GM12891 (cell line): ENCODE results near the gene RPA4. TPM values are rescaled to one million over a fixed set of nuclear protein-coding genes. Genes with fewer than 3 reads are reported as not detected.
A peak's percentile ranks its signal among the peaks of the same experiment; 100 is the strongest.
"Not testable (repeated sequence)": the region's sequence is repeated elsewhere in the genome, so short reads cannot be mapped to it uniquely, and the experiment has no call there.

Experiments used
- DNase-seq: peaks from one replicate; pipeline ENCODE4 v3.0.0; 2011; ENCODE audit warnings: low spot score; ENCODE audit not compliant: insufficient read length
- FAIRE-seq: peaks from 2 replicates; lab custom pipeline; 2011; peaks lifted over from hg19 to GRCh38; lab: Jason Lieb, UNC
- PAX5 ChIP-seq: IDR thresholded peaks from 2 replicates; pipeline ENCODE4 v1.6.1; 2011; ENCODE audit warnings: low read length, moderate library complexity, mild to moderate bottlenecking; ENCODE audit not compliant: insufficient read depth, severe bottlenecking
- POLR2A ChIP-seq: IDR thresholded peaks from 2 replicates; pipeline ENCODE4 v1.6.1; 2011; ENCODE audit warnings: low read depth, low read length, control low read depth
- POLR2AphosphoS5 ChIP-seq: IDR thresholded peaks from 2 replicates; pipeline ENCODE4 v1.6.1; 2011; ENCODE audit warnings: low read depth, low read length, control low read depth
- POU2F2 ChIP-seq: IDR thresholded peaks from 2 replicates; pipeline ENCODE4 v1.6.1; 2011; ENCODE audit warnings: low read depth, mild to moderate bottlenecking, control low read depth, low read length, moderate library complexity
- SPI1 ChIP-seq: IDR thresholded peaks from 2 replicates; pipeline ENCODE4 v1.6.1; 2011; ENCODE audit warnings: low read depth, low read length, control low read depth
- TAF1 ChIP-seq: IDR thresholded peaks from 2 replicates; pipeline ENCODE4 v1.6.1; 2011; ENCODE audit warnings: low read depth, low read length, control low read depth
- polyA plus RNA-seq: library from polyadenylated mRNA; unstranded; fragments of >200 nt; gene quantifications from one replicate; pipeline ENCODE4 v1.2.1, GENCODE V29; 2012; ENCODE audit warnings: low read depth, missing spikeins, inconsistent platforms; ENCODE audit not compliant: missing spikeins

Gene RPA4
- polyA plus RNA-seq = not detected

DNA sequence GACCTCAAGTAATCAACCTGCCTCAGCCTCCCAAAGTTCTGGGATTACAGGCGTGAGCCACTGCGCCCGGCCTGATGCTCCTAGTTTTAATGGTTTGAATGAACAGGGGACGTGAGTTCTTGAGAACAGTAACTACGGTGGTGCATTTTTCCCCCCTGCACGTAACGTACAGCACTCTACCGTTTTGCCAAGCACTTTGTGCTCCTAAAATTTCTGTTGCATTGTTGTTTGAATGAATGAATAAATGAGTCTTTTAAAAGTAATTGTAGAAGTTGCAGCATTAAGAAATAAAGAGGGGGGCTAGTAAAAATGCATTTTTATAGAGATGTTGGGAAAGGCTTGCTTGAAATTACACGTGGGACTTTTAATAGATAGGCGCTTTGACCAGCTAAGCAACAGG, at the start of gene RPA4:
Gene RPA4, plus strand, starts transcription at position 301 of the 400 bp plus-strand sequence. CDS start 403 bp downstream, outside the sequence.
- no peak for DNase-seq
- TF ChIP-seq PAX5 (no peak), TAF1 (no peak), SPI1 (no peak), POU2F2 (no peak), POLR2AphosphoS5 (no peak), POLR2A (no peak)
- no peak for FAIRE-seq

- TF ChIP-seq POLR2A (no peak), TAF1 (no peak), SPI1 (no peak), POU2F2 (no peak), POLR2AphosphoS5 (no peak), PAX5 (no peak)
- DNase-seq (no peak), FAIRE-seq (no peak)
These were observed 49.6 kb upstream of the RPA4 start for GRCh38 chrX:96834137-96834536.

- DNase-seq (no peak), FAIRE-seq (peak; percentile 94)
- TF ChIP-seq PAX5 = peak; percentile 86
- peak; percentile 43; the same call in 1 of the 2 replicates for TF ChIP-seq POU2F2
- no peak for TF ChIP-seq TAF1
- no peak for TF ChIP-seq POLR2AphosphoS5
These were observed 47.9 kb upstream of the RPA4 start for GRCh38 chrX:96835660-96836289.

- no peak for TF ChIP-seq POU2F2
- no peak for TF ChIP-seq SPI1
- no peak for TF ChIP-seq TAF1
- TF ChIP-seq POLR2A = no peak
- TF ChIP-seq PAX5 = no peak
- no peak for TF ChIP-seq POLR2AphosphoS5
- no peak for DNase-seq
- FAIRE-seq = no peak
These were observed 45.9 kb upstream of the RPA4 start for GRCh38 chrX:96837808-96838207.

- TF ChIP-seq POU2F2 (no peak), PAX5 (no peak), POLR2AphosphoS5 (no peak), POLR2A (no peak), TAF1 (no peak), SPI1 (no peak)
- FAIRE-seq (no peak), DNase-seq (no peak)
These were observed 45.2 kb upstream of the RPA4 start for GRCh38 chrX:96838537-96838936.

- TF ChIP-seq POLR2A (no peak), POLR2AphosphoS5 (no peak), SPI1 (no peak), POU2F2 (no peak), TAF1 (no peak), PAX5 (no peak)
- DNase-seq = no peak
- FAIRE-seq = no peak
These were observed 42.4 kb upstream of the RPA4 start for GRCh38 chrX:96841325-96841724.

DNA sequence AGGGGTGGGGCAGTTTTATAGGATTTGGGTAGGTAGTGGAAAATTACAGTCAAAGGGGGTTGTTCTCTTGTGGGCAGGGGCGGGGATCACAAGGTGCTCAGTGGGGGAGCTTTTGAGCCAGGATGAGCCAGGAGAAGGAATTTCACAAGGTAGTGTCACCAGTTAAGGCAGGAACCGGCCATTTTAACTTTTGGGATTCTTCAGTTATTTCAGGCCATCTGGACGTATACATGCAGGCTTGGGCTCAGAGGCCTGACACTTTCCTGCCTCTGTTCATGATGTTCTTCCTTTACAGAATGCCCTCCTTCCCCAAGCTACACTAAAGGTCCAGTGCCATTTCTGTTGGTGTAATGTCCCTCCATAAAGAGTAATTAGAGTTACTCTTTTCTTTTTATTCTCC, 41.8 kb upstream of the RPA4 start:
- DNase-seq, FAIRE-seq: not testable (repeated sequence)

DNA sequence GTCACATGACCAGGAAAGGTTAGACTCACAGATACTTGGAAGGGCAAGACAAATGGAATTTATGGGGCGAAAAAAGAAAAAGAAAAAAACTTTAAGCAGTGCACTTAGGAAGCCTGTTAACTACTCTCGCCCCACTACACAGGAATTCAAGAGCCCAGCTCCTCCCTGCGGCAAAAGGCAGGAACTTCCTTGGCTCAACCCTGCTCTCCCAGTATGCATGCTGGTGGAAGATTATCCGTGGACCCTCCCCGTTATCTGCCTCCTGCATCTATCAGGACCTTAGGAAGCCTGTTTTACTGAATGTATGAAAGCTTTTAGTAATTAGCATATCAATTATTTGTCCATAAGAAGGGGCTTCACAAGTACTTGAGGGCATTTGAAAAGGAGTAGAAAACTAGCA, 40.1 kb upstream of the RPA4 start:
- TF ChIP-seq POU2F2 (no peak), POLR2AphosphoS5 (no peak), TAF1 (no peak), SPI1 (no peak)
- no peak for FAIRE-seq
- no peak for DNase-seq

DNA sequence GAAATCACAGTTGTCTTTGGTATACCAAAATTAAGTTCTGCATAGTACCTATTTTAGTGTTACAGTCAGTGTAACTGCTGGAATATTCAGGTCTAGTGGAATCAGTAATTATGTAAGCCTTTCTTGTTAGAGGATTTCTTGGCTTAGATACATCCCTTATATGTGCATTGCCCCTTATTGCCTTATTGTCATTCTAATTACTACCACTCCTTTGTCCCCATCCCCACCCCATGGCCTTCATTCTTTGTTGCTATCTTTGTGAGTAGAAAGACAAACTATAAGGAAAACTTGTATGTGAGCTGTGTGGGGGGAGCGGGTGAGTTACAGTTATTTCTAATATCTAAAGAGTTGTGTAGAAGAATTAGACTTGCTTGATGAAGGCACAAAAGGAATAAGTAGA, 36.9 kb upstream of the RPA4 start:
- no peak for TF ChIP-seq POLR2AphosphoS5
- TF ChIP-seq PAX5 = no peak
- TF ChIP-seq POU2F2 = no peak
- no peak for TF ChIP-seq SPI1
- no peak for TF ChIP-seq POLR2A
- TF ChIP-seq TAF1 = no peak
- FAIRE-seq = no peak
- DNase-seq = no peak

DNA sequence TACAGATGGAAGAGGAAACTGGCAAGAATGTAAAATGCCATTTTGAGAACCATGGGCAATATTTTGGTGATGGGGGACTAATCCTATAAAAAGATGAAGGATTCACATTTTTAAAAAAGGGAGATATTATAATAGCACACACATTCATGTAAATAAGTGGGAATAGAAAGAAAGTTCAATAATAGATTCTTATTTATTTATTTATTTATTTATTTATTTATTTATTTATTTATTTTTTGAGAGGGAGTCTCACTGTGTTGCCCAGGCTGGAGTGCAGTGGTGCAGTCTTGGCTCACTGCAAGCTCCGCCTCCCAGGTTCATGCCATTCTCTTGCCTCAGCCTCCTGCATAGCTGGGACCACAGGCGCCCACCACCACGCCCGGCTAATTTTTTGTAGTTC, 24.3 kb upstream of the RPA4 start:
- DNase-seq, FAIRE-seq: not testable (repeated sequence)

DNA sequence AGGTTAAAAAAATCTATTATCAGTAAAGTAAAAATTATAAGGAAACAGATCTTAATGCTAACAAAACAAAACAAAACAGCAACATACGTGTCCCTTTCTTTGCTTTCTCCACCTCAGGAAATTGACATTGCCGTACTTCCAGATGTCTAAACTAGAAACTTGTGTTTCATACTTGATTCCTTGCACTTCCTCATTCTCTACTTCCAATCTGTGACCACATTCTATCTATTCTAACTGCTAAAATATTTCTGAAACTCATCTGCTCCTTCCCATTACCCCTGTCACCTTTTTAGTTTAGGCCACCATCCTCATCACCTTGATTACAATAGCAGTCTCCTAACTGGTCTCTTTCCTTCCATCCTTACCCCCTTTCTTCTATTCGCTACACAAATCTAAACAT, 22.5 kb upstream of the RPA4 start:
- DNase-seq (no peak), FAIRE-seq (no peak)
- TF ChIP-seq POLR2AphosphoS5 = no peak
- TF ChIP-seq SPI1 = peak; percentile 92
